Skeletal muscle tissue (tissue), 4 donors: ENCODE measurements around the gene RIPOR3. TPM values are rescaled to one million over a fixed set of nuclear protein-coding genes. Genes with fewer than 3 reads are reported as not detected.

Experiments used
- H3K27ac ChIP-seq: one replicate; pipeline ENCODE4 v1.7.0; 2013; ENCODE audit warnings: mild to moderate bottlenecking, low read depth, low read length, inconsistent platforms
- H3K27me3 ChIP-seq, 3 donors: one replicate each; pipeline ENCODE4 v1.7.0; 2013; ENCODE audit warnings: low read length in 3 of 3; ENCODE audit not compliant: control insufficient read depth in 3 of 3, insufficient read depth in 3 of 3
- H3K36me3 ChIP-seq, 3 donors: one replicate each; pipeline ENCODE4 v1.7.0; 2013; ENCODE audit warnings: low read length in 3 of 3; ENCODE audit not compliant: control insufficient read depth in 3 of 3, insufficient read depth in 3 of 3
- H3K4me1 ChIP-seq, 3 donors: one replicate each; pipeline ENCODE4 v1.7.0; 2013; ENCODE audit warnings: low read length in 3 of 3, mild to moderate bottlenecking in 3 of 3; ENCODE audit not compliant: control insufficient read depth in 3 of 3, insufficient read depth in 3 of 3
- H3K4me3 ChIP-seq, 3 donors: one replicate each; pipeline ENCODE4 v1.7.0; 2013; ENCODE audit warnings: low read length in 3 of 3
- H3K9ac ChIP-seq, 3 donors: one replicate each; pipeline ENCODE4 v1.7.0; 2013; ENCODE audit warnings: low read length in 3 of 3, mild to moderate bottlenecking in 3 of 3, moderate library complexity in 2 of 3, low read depth in 1 of 3
- H3K9me3 ChIP-seq, 3 donors: one replicate each; pipeline ENCODE4 v1.7.0; 2013; ENCODE audit warnings: low read length in 3 of 3; ENCODE audit not compliant: control insufficient read depth in 3 of 3
- total RNA-seq: library from RNA; depleted of rRNA; stranded (reverse); fragments of >200 nt; gene quantifications from one replicate; pipeline ENCODE4 v1.2.3, GENCODE V29; 2014
- donor health status: Osteomylitis.

The RIPOR3 gene
- total RNA-seq, 1 donor from 2014 or later, result 2.6 TPM

DNA sequence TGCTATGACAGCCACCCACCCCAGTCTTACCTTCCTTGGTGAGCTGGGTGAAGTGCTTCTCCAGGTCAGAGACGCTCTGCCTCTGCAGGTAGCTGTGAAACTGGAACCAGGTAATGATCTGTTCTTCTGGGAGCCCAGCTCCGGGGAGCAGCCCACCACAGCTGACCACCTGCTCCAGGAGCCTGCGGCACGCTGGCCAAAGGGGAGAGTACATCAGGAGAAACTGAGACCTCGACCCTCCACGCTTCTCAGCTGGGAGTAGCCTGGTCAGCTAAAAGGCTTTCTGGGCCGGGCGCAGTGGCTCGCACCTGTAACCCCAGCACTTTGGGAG lies 98.4 kb downstream of the RIPOR3 start:
- H3K27me3 ChIP-seq, result peaks cover 19 to 31% (median 21%) of the 10 kb centered on the region in 3 donors
- peaks cover 0 to 9% (median 4%) of the 10 kb centered on the region in 3 donors for H3K36me3 ChIP-seq
- no peak overlapping the region for H3K27ac ChIP-seq
- no peaks in the 10 kb centered on the region for H3K9me3 ChIP-seq
- no peak overlapping the region for H3K9ac ChIP-seq
- H3K4me1 ChIP-seq, result peaks cover 20 to 41% (median 27%) of the 10 kb centered on the region in 3 donors
- H3K4me3 ChIP-seq, result no peak overlapping the region

DNA sequence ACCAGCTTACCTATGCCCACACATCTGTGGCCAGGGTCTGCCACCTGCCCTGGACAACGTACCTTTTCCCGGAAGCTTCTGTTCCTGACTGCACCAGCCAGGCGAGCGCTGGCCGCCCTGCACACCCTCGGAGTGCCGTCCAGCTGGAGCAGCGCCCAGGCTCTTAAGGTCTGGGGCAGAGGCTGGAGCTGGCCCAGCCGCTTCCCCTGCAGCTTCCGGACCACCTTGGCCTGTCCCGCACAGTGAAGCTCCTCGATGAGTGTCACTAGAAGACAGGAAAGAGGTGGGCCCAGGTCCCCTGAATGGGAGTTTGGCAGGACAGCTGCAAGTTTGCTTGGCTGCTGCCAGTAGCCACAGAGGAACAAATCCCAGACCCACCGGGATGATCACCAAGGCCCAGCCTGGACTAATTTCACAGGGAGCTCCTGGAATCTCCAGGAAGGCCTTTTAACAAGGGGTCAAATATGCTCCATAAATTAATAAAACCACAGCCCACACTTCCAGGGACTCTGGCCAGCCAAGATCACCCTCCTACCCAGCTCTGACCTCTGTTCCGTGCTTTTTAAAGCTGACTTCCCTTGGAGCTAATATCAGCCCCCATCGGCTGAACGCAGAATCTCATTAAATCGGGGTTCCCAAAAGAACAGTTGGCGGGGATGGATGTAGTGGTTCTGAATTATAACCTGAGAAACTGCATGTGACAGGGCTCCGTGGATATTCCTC lies 98.9 kb downstream of the RIPOR3 start:
- Histone ChIP-seq H3K9ac (peak overlapping the region in 1 of 3 donors; percentile 40), H3K4me1 (peaks cover 20 to 41% (median 27%) of the 10 kb centered on the region in 3 donors), H3K27ac (no peak overlapping the region), H3K27me3 (peaks cover 16 to 26% (median 21%) of the 10 kb centered on the region in 3 donors), H3K36me3 (peaks cover 4 to 12% (median 7%) of the 10 kb centered on the region in 3 donors), H3K4me3 (peak overlapping the region in 1 of 3 donors; percentile 23), H3K9me3 (no peaks in the 10 kb centered on the region)

DNA sequence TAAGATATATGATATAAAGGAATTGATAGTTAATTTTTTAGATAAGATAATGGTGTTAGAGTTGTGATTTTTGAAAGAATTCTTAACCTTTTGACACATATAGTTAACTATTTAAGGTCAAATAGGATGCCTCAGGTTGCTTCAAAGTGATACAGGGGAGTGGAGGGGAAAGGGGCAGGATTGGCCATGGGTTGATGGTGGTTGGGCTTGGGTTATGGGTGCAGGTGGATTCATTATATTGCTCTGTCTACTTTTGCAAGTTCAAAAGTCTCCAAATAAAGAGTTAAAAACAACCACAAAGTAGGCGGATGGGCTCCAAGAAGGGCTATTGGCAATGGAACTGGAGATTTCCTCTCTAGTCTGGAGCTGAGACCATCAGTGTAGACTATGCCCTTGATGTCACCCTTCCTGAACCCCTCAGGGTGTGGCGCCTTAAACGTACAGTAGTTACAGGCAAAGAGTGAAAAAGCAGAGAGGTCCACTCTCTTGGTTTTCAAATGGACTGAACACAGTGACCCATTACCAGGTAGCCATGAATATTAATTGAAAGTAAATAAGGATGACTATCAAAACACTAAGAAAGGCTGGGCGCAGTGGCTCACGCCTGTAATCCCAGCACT lies 100.0 kb downstream of the RIPOR3 start:
- Histone ChIP-seq H3K4me1 (peaks cover 20 to 38% (median 24%) of the 10 kb centered on the region in 3 donors), H3K4me3 (no peak overlapping the region), H3K27ac (no peak overlapping the region), H3K9ac (no peak overlapping the region), H3K27me3 (peaks cover 9 to 19% (median 16%) of the 10 kb centered on the region in 3 donors), H3K36me3 (peaks cover 14 to 18% (median 17%) of the 10 kb centered on the region in 3 donors), H3K9me3 (no peaks in the 10 kb centered on the region)

DNA sequence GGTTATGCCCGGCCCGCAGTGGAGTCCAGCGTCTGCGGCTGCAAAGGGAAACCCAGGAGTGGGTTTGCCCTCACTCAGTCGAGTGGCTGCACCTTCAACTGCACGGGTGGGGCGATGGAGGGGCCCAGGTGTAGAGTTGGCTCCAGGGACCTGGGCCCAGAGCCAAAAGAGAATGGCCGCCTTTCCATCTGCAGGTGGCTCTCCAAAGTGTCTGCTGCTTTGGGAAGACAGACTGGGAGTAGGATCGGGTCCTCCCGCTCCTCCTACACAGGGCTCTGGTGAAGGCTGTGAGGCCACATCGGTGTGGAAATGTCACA lies 101.0 kb downstream of the RIPOR3 start:
- peaks cover 13 to 28% (median 17%) of the 10 kb centered on the region in 3 donors for H3K4me1 ChIP-seq
- no peak overlapping the region for H3K4me3 ChIP-seq
- no peaks in the 10 kb centered on the region for H3K9me3 ChIP-seq
- peak overlapping the region in 1 of 3 donors; percentile 16 for H3K9ac ChIP-seq
- no peak overlapping the region for H3K27ac ChIP-seq
- peaks cover 24 to 26% (median 25%) of the 10 kb centered on the region in 3 donors for H3K36me3 ChIP-seq
- H3K27me3 ChIP-seq, result peaks cover 0 to 8% (median 7%) of the 10 kb centered on the region in 3 donors

DNA sequence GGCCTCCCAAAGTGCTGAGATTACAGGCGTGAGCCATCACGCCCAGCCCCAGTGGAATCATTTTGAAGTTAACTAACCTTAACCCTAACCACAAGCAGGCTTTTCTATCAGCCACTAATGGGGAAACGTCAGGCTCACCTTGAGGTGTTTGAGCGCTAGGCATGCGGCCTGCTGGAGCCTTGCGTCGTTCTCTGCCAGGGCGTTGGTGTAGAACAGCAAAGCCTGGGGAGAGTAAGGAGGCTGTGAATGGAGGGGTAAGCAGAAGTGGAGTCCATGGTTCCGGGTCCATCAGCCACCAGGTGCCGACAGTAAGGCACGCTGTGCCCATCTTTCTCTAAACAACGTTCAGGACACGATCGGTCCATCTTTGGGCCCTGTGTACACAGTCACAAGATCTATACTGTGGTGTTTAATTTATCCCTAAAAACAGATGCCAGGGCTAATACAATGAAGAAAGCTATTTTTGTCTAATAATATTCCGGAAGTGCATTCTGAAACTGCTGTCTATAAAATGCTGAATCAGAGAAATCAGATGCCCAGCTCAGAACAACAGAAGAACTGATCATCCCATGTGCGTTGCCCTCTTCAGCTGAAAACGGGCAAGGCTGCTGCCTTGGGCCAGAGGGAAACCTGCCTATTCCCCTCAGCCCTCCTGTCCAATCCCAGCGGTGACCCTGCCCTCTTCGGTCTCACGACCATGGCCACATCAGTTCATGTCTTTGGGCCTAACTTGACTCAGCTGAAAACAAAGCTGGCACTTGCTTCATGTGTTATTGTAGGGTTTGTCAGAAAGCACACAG lies 101.6 kb downstream of the RIPOR3 start:
- peaks cover 0 to 3% (median 2%) of the 10 kb centered on the region in 3 donors for H3K27me3 ChIP-seq
- H3K4me1 ChIP-seq, result peaks cover 13 to 22% (median 14%) of the 10 kb centered on the region in 3 donors
- H3K27ac ChIP-seq, result no peak overlapping the region
- no peaks in the 10 kb centered on the region for H3K9me3 ChIP-seq
- no peak overlapping the region for H3K9ac ChIP-seq
- H3K4me3 ChIP-seq, result no peak overlapping the region
- peaks cover 24 to 26% (median 25%) of the 10 kb centered on the region in 3 donors for H3K36me3 ChIP-seq

DNA sequence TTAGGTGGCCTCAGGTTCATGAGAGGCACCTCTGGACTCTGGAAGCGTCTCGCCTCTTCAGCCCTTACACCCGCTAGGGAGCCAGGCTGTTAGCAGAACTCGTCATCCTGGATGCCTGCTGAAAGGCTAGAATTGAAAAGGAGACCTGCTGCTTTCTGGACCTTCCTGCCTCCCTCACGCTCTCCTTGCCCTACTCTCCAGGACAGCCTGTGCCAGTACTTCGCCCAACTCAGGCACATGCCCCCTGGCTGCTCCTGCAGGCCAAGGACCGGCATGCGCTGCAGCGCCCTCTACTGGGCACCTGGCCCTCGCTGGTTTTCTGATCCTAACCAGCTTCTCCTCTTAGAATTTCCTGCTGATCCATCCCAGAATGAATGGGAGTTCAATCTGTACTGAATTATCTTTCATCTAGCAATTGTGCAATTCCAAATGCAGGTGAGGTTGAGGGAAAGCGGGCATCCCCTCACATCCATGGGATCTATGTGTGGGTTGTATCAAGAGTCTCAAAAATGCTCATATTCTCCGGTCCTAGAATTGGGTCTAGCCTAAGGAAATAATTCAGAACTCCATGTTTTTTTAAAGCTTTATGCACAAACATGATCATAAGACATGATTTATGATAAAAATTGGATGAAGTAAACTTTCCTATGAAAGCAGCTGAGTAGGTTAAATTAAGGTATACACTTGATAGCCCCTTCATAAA lies 103.2 kb downstream of the RIPOR3 start:
- Histone ChIP-seq H3K4me1 (peaks cover 13 to 23% (median 14%) of the 10 kb centered on the region in 3 donors), H3K9me3 (no peaks in the 10 kb centered on the region), H3K27me3 (no peaks in the 10 kb centered on the region), H3K36me3 (peaks cover 32 to 37% (median 33%) of the 10 kb centered on the region in 3 donors), H3K4me3 (no peak overlapping the region), H3K27ac (no peak overlapping the region), H3K9ac (no peak overlapping the region)

DNA sequence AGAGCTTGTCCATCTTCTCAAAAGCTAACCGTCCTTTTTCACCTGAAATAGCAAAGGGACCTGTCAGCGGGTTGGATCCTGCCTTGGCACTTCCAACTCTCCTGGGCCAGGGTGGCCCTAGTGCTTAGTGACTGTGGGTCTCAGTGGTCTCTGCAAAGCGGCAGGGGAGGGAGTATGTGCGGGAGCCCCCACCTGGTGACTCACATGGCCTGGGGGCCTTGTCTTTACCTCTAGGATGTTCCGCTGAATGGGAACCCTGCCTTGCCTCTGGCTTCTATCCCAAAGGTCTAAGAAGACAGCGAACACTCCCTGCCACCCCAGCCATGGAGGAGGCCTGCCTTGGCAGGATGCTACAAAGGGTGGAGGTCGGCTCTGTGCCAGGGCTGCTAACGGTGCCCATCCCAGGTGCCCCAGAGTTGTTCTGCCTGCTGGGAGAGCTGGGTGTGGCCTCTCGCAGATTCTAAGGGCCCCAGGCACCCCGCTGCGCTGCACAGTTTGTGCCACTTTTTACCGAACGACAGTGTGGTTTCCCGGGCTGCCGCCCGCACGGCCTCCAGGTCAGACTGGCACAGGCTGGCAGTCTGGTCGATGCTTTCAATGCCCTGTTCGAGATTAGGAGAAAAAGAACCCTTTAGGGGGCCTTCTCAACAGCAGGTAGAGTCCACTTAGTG lies 103.9 kb downstream of the RIPOR3 start:
- Histone ChIP-seq H3K4me1 (peaks cover 7 to 17% (median 9%) of the 10 kb centered on the region in 3 donors), H3K9me3 (no peaks in the 10 kb centered on the region), H3K27me3 (no peaks in the 10 kb centered on the region), H3K4me3 (no peak overlapping the region), H3K27ac (no peak overlapping the region), H3K36me3 (peaks cover 35 to 43% (median 39%) of the 10 kb centered on the region in 3 donors), H3K9ac (no peak overlapping the region)

DNA sequence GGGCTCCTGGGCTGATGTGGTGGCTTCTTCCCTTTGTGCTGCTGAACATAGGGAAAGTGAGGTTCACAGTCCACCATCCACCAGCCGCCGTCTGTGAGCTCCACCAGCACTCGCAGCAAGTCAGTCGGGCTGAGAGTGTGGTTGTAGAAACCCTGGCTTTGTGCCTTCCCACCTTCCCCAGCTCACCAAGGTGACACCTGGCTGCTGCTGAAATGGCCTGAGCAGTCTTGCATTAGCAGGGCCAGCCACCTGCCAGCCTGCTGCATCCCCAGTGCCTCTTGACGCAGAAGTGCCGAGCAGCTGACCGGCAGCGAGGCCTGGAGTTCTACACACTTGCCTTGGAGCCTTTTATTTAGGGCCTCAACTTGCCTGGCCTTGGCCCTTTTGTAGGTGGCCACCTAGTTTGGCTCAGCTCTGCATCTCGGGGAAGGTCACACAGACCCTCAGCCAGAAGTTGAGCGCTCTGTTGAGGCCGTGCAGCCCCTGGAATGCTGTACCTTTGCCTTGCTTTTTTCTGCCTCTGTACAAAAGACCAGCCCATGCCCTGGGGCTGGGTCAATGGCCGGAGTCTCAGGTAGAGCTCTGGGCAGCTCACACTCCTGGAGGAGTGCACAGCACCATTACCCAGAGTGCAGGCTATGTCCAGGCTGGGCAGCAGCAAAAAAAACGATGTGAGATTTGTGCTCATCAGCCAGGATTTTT lies 104.7 kb downstream of the RIPOR3 start:
- H3K27me3 ChIP-seq, result no peaks in the 10 kb centered on the region
- no peaks in the 10 kb centered on the region for H3K9me3 ChIP-seq
- H3K36me3 ChIP-seq, result peaks cover 42 to 50% (median 44%) of the 10 kb centered on the region in 3 donors
- H3K27ac ChIP-seq, result no peak overlapping the region
- peaks cover 0 to 9% (median 2%) of the 10 kb centered on the region in 3 donors for H3K4me1 ChIP-seq
- no peak overlapping the region for H3K4me3 ChIP-seq
- H3K9ac ChIP-seq, result no peak overlapping the region

DNA sequence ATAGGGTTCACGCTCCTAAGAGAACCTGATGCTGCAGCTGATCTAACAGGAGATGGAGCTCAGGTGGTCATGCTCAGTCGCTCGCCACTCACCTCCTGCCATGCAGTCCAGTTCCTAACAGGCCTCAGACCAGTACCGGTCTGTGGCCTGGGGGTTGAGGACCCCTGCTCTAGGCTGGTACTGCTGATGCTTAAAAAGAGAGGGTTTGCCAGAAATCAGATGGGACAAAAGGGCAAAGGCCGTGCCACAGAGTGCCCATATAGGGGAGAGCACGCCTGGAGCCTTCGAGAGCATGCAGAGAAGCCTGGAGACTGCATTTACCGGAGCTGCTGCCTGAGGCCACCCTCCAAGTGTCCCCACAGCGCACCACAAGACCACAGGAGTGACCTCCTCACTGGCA lies 105.7 kb downstream of the RIPOR3 start:
- no peaks in the 10 kb centered on the region for H3K9me3 ChIP-seq
- peaks cover 0 to 5% (median 2%) of the 10 kb centered on the region in 3 donors for H3K4me1 ChIP-seq
- no peak overlapping the region for H3K4me3 ChIP-seq
- no peaks in the 10 kb centered on the region for H3K27me3 ChIP-seq
- H3K27ac ChIP-seq, result no peak overlapping the region
- H3K36me3 ChIP-seq, result peaks cover 51 to 58% (median 52%) of the 10 kb centered on the region in 3 donors
- H3K9ac ChIP-seq, result no peak overlapping the region
